ENCODE measurements around the gene ETNK1.

ETNK1 gene

DNA sequence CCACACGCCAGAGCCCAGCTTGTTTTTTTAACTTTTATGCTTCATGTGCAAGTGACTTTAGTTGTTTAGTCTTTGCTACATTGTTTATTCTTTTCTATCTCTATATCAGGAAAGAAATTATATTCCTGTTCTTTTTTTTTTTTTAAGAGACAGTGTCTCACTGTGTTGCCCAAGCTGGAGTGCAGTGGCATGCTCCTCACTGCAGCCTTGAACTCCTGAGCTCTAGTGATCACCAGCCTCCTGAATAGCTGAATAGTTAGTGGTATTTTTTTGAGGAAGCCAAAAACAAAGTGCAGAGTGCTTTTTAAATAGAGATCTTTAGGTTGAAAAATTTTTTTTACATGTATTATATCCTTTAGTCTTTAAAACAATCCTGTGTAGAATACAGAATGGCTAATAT lies 58.2 kb downstream of the ETNK1 start:
- H3K36me3 ChIP-seq (replicated peaks; ENCODE audit: low read depth, low read length), result peaks cover 24% of the 10 kb centered on the region
- peaks cover 33% of the 10 kb centered on the region for H4K20me1 ChIP-seq (ENCODE audit: insufficient read depth, low read length)

DNA sequence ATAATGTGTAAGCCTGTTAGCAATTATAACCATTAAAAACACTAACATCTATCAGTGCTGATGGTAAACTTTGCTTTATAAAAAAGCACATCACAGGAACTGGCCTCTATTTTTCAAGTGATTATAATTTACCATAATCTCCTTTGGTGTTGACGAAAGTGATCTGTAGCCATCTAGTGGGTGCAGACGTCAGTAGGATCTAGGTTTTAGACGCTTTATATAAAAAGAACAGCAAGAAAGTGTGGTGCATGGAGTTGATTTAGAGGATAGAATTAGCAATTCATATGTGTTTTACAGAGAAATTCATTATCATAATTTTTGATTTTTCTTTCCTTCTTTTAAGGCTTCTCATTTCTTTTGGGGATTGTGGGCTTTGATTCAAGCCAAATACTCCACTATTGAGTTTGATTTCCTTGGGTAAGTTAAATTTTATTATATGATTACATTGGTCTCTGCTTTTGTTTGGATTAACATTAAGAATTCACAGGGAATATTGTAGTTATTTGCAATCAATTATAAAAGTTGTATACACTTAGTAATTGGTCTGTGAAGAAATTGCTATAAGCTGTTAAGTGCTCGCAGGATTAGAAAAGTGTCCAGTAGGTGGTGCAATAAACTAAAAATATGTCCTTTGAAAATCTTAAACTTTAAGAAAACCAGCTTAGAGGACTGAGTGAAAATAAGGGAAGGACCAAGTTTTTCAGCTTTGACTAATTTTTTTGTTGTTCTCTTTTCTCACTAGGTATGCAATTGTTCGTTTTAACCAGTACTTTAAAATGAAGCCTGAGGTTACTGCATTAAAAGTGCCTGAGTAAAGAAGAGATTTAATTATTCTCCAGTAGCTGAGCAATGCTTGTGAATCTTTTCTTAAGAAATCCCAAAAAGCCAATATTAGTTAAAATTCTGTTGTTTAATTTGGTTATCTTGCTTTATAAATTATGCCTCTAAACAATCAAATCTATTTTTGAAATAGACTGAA lies 59.5 kb downstream of the ETNK1 start:
- Histone ChIP-seq H3K27ac (ENCODE audit: low read length) (no peak overlapping the region), H3K4me2 (ENCODE audit: low read length) (no peak overlapping the region), H2AFZ (ENCODE audit: low read depth, low read length) (no peak overlapping the region), H3K79me2 (ENCODE audit: low read length) (no peaks in the 10 kb centered on the region), H3K36me3 (replicated peaks; ENCODE audit: low read depth, low read length) (peaks cover 18% of the 10 kb centered on the region), H3K9ac (ENCODE audit: low read length) (no peak overlapping the region), H3K9me3 (ENCODE audit: insufficient read depth, low read length) (no peaks in the 10 kb centered on the region), H3K27me3 (ENCODE audit: low read depth, low read length) (no peaks in the 10 kb centered on the region), H3K4me1 (ENCODE audit: low read length) (peaks cover 34% of the 10 kb centered on the region), H4K20me1 (ENCODE audit: insufficient read depth, low read length) (peaks cover 25% of the 10 kb centered on the region), H3K4me3 (ENCODE audit: low read length) (no peak overlapping the region)
- TF ChIP-seq, protein P1, sequence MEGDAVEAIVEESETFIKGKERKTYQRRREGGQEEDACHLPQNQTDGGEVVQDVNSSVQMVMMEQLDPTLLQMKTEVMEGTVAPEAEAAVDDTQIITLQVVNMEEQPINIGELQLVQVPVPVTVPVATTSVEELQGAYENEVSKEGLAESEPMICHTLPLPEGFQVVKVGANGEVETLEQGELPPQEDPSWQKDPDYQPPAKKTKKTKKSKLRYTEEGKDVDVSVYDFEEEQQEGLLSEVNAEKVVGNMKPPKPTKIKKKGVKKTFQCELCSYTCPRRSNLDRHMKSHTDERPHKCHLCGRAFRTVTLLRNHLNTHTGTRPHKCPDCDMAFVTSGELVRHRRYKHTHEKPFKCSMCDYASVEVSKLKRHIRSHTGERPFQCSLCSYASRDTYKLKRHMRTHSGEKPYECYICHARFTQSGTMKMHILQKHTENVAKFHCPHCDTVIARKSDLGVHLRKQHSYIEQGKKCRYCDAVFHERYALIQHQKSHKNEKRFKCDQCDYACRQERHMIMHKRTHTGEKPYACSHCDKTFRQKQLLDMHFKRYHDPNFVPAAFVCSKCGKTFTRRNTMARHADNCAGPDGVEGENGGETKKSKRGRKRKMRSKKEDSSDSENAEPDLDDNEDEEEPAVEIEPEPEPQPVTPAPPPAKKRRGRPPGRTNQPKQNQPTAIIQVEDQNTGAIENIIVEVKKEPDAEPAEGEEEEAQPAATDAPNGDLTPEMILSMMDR (IDR thresholded peaks at IDR 0.05; ENCODE audit: low read depth, low read length), result peak; percentile 68
- no peak for TF ChIP-seq EZH2phosphoT487 (IDR thresholded peaks at IDR 0.05; ENCODE audit: low read depth)

More for the DNA sequence above, 58.2 kb downstream of the ETNK1 start:
- no peak overlapping the region for H3K4me3 ChIP-seq (ENCODE audit: low read length)
- no peak overlapping the region for H2AFZ ChIP-seq (ENCODE audit: low read depth, low read length)
- H3K79me2 ChIP-seq (ENCODE audit: low read length), result no peaks in the 10 kb centered on the region
- no peak overlapping the region for H3K9ac ChIP-seq (ENCODE audit: low read length)
- no peak overlapping the region for H3K27ac ChIP-seq (ENCODE audit: low read length)
- H3K9me3 ChIP-seq (ENCODE audit: insufficient read depth, low read length), result no peaks in the 10 kb centered on the region
- peak overlapping the region; percentile 42 for H3K4me2 ChIP-seq (ENCODE audit: low read length)
- no peaks in the 10 kb centered on the region for H3K27me3 ChIP-seq (ENCODE audit: low read depth, low read length)
- peaks cover 34% of the 10 kb centered on the region for H3K4me1 ChIP-seq (ENCODE audit: low read length)
- no peak for TF ChIP-seq EZH2phosphoT487 (IDR thresholded peaks at IDR 0.05; ENCODE audit: low read depth)
- TF ChIP-seq, protein P1 (IDR thresholded peaks at IDR 0.05; ENCODE audit: low read depth, low read length), result no peak

DNA sequence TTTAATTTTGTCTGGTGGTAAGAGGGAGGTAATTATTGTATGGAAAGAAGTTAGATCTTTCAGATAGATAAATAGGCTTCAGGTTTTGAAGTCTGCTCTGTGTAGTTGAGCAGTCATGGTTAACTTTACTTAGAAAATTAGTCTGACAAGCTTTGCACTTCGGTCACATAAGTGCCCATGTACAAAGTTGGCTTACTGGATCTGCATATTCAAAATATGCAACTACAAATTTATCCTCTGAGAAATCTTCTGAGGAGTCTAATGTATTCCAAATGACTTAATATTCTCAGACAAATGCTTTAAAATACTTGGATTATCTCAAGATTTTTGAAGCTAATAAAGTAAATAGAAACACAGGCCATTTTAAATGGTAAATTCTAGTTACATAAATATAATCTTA lies 61.2 kb downstream of the ETNK1 start:
- peaks cover 34% of the 10 kb centered on the region for H3K4me1 ChIP-seq (ENCODE audit: low read length)
- no peaks in the 10 kb centered on the region for H3K27me3 ChIP-seq (ENCODE audit: low read depth, low read length)
- no peak overlapping the region for H3K4me3 ChIP-seq (ENCODE audit: low read length)
- no peak overlapping the region for H2AFZ ChIP-seq (ENCODE audit: low read depth, low read length)
- peaks cover 14% of the 10 kb centered on the region for H3K36me3 ChIP-seq (replicated peaks; ENCODE audit: low read depth, low read length)
- no peak overlapping the region for H3K27ac ChIP-seq (ENCODE audit: low read length)
- H3K9me3 ChIP-seq (ENCODE audit: insufficient read depth, low read length), result no peaks in the 10 kb centered on the region
- H3K9ac ChIP-seq (ENCODE audit: low read length), result no peak overlapping the region
- no peaks in the 10 kb centered on the region for H3K79me2 ChIP-seq (ENCODE audit: low read length)
- TF ChIP-seq, protein P1 (IDR thresholded peaks at IDR 0.05; ENCODE audit: low read depth, low read length), result no peak
- TF ChIP-seq EZH2phosphoT487 (IDR thresholded peaks at IDR 0.05; ENCODE audit: low read depth), result no peak
- no peak overlapping the region for H3K4me2 ChIP-seq (ENCODE audit: low read length)
- peaks cover 25% of the 10 kb centered on the region for H4K20me1 ChIP-seq (ENCODE audit: insufficient read depth, low read length)

DNA sequence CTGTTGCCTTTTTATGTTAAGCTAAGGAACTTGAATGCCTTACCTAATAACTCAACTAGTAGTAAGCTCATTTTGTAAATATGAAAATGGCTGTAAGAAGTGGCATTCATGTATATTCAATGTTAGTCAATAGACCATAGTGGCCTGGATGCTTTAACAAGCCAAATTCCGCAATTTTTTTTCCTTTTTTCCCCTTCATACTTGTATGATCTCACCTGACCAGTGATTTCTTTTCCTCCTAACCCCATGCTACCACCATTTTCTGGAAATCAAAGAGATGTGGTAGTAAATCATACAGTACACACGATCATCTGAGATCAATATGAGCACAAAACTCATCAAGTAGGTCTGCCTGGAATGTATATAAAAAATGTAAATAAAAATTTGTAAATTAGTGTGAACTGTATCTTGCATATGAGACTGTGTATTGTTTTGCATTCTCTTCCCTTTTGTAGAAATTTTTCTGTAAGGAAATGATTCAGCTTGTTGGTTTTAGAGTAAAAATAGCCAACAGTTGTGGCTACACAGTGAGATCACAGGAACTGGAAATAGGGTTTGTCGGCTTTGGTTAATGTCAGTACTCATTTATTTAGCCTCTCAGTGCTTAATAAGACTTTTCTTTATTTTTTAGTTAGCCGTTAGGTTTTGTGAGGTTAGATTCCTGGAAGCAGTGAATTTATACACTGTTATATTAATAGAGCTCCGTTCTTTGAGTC lies 62.5 kb downstream of the ETNK1 start:
- Histone ChIP-seq H3K27ac (ENCODE audit: low read length) (no peak overlapping the region), H4K20me1 (ENCODE audit: insufficient read depth, low read length) (peaks cover 21% of the 10 kb centered on the region), H3K4me2 (ENCODE audit: low read length) (peak overlapping the region; percentile 6), H3K79me2 (ENCODE audit: low read length) (no peaks in the 10 kb centered on the region), H3K9ac (ENCODE audit: low read length) (no peak overlapping the region), H3K36me3 (replicated peaks; ENCODE audit: low read depth, low read length) (peaks cover 22% of the 10 kb centered on the region), H2AFZ (ENCODE audit: low read depth, low read length) (no peak overlapping the region), H3K9me3 (ENCODE audit: insufficient read depth, low read length) (no peaks in the 10 kb centered on the region), H3K27me3 (ENCODE audit: low read depth, low read length) (no peaks in the 10 kb centered on the region), H3K4me1 (ENCODE audit: low read length) (peaks cover 25% of the 10 kb centered on the region), H3K4me3 (ENCODE audit: low read length) (no peak overlapping the region)
- TF ChIP-seq EZH2phosphoT487 (IDR thresholded peaks at IDR 0.05; ENCODE audit: low read depth), result no peak
- TF ChIP-seq, protein P1 (IDR thresholded peaks at IDR 0.05; ENCODE audit: low read depth, low read length), result no peak

Data from OCI-LY3 (cell line).